ENCODE results near the gene HIF3A.

The HIF3A gene

GRCh38 chr19:46350758-46351159, 53.9 kb downstream of the HIF3A start:
- peak in 2 of 42 donors; percentile 20 to 33 for DNase-seq
- intact Hi-C loops (cut with DNase I) = no loop called here

GRCh38 chr19:46351241-46352041, 54.6 kb downstream of the HIF3A start:
- intact Hi-C loops (cut with DNase I) = no loop called here
- DNase-seq = peak in 2 of 42 donors; percentile 4 to 12

- no peak for DNase-seq
- intact Hi-C loops (cut with DNase I) = no loop called here
These were observed 57.1 kb downstream of the HIF3A start for GRCh38 chr19:46353730-46354528.

- intact Hi-C loops (cut with DNase I) = no loop called here
- peak in 3 of 42 donors; percentile 1 to 9 (median 6) for DNase-seq
These were observed 58.6 kb downstream of the HIF3A start for GRCh38 chr19:46355234-46356148.

- peak in 2 of 42 donors; percentile 7 to 26 for DNase-seq
- intact Hi-C loops (cut with DNase I) = no loop called here
These were observed 59.6 kb downstream of the HIF3A start for GRCh38 chr19:46356149-46357055.

GRCh38 chr19:46357846-46358583, 61.2 kb downstream of the HIF3A start:
- intact Hi-C loops (cut with DNase I) = no loop called here
- DNase-seq = no peak

- intact Hi-C loops (cut with DNase I) = no loop called here
- DNase-seq = no peak
These were observed 65.1 kb downstream of the HIF3A start for GRCh38 chr19:46361915-46362314.

GRCh38 chr19:46364359-46364758, 67.5 kb downstream of the HIF3A start:
- DNase-seq = peak in 1 of 42 donors; percentile 2
- intact Hi-C loops (cut with DNase I) = no loop called here

- intact Hi-C loops (cut with DNase I) = no loop called here
- peak in 1 of 42 donors; percentile 10 for DNase-seq
These were observed 68.7 kb downstream of the HIF3A start for GRCh38 chr19:46365561-46365960.

- DNase-seq = peak in 1 of 42 donors; percentile 1
- intact Hi-C loops (cut with DNase I) = no loop called here
These were observed 69.9 kb downstream of the HIF3A start for GRCh38 chr19:46366620-46367292.

- intact Hi-C loops (cut with DNase I) = no loop called here
- DNase-seq = peak in 3 of 42 donors; percentile 2 to 15 (median 5)
These were observed 70.6 kb downstream of the HIF3A start for GRCh38 chr19:46367426-46367825.

GRCh38 chr19:46368116-46368515, 71.3 kb downstream of the HIF3A start:
- intact Hi-C loops (cut with DNase I) = no loop called here
- peak in 4 of 42 donors; percentile 4 to 36 (median 12) for DNase-seq

GRCh38 chr19:46369817-46370216, 73.0 kb downstream of the HIF3A start:
- DNase-seq = peak in 2 of 42 donors; percentile 0 to 13
- intact Hi-C loops (cut with DNase I) = no loop called here

- intact Hi-C loops (cut with DNase I) = no loop called here
- peak in 5 of 42 donors; percentile 4 to 30 (median 18) for DNase-seq
These were observed 74.6 kb downstream of the HIF3A start for GRCh38 chr19:46371371-46371901.

GRCh38 chr19:46372901-46373490, 76.2 kb downstream of the HIF3A start:
- peak in 4 of 42 donors; percentile 17 to 32 (median 28) for DNase-seq
- intact Hi-C loops (cut with DNase I) = no loop called here
